HG02981 (cell line): Measurements from ENCODE around the gene PYHIN1.
A peak's percentile ranks its signal among the peaks of the same experiment; 100 is the strongest.

Experiments
- ATAC-seq: cut with Tn5 transposase; IDR thresholded peaks from one replicate; pipeline ENCODE4 v1.9.1; 2021; ENCODE audit warnings: mild to moderate bottlenecking, moderate library complexity; ENCODE audit not compliant: unreplicated experiment

PYHIN1 gene

DNA sequence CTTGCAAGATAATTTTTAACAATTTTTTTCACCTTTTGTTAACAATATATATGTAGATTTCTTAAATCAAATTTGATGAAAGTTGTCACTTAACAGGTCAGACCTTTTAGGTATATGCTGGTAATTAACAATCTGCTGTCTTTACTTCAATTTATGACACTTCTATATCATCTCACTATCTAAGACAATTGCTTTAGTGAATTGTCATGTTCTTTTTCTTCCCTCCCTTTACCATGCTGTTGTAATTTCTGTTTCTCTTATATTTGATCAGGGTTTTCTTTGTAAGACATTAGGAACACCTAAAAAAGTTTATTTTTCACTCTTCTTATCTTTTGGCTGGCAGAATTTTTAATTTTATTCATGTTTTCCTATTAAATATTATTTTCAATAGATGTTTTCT lies 80.4 kb downstream of the PYHIN1 start:
- no peak for ATAC-seq

DNA sequence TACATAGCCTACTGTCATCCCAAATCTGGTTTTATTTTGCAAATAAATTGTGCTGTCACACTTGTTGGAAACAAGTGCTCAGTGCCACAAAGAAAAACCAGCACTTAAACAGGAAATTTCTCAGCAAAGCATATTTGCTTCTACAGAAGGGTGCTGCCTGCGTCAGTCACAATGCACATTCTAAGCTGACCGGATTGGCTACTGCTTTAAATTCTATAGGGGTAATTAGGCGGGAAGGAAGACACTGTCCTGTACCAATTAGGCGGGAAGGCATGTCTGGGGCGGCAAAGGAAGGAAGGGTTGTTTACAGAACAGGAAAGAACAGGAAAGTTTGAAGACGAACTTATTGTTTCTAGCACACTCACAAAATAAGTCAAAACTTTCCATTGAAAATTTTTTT lies 81.1 kb downstream of the PYHIN1 start:
- peak; percentile 31 for ATAC-seq

DNA sequence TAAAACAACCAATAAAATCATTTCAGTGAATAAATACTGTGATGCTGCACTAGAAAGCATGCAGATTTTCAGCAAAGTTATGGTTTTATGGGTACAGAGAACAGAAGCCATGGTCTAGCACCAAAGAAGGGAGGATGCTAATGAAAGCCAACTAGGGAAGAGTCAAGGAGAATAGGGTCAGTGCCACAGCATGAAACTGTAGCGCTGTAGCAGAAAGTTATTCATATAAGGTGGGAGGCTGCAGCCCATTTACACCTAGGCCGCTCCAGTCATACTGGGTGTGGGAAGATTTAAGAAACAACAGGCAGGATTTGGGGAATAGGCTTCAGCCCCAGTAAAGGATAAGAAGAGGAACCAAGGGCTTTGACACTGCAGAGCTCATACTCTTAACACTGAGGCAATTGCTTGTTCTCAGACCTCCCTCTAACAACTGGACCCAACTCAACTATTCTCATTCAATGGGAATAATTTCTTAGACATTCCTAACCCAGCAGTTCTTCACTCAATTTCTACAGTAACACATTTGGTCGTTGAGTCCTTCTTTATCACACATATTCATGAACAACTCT lies 82.7 kb downstream of the PYHIN1 start:
- no peak for ATAC-seq

DNA sequence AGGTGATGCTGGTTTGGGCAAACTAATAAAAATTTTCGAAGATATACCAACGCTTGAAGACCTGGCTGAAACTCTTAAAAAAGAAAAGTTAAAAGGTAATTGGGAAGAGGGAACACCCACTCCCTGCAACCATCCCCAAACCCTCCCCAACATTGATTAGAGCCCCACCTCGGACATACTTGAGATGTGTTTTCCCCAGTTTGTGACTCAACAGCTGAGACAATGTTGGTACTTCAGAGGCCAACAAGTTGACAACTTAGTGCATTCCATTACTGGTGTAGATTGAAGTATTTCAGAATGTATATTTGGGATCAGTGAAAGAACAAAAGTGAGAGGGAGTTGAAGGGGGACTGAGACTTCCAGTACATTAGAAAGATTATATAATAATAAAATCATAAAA lies 83.5 kb downstream of the PYHIN1 start:
- no peak for ATAC-seq

DNA sequence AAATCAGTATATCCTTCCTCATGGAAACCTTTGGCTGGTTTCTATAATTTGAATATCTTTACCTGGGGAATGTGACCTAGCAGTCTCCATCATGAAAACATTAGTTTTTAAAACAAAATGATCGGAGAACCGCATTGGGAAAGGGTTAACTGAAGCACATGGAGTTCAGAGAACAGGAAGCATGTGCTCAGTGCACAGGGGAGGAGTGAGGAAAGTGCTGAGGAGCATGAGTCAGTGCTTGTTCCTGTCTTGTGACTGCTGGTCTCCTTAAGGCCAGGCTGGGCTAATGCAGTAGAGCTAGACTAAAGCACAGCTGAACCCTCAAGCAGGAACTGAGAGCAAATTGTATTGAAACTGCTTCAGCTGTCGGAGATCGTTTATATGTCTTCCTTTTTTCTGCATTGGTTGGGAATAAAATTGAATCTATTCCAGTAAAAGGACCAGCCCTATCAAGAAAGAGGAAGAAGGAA lies 84.1 kb downstream of the PYHIN1 start:
- peak; percentile 96 for ATAC-seq

- ATAC-seq, result no peak
These were observed 92.4 kb downstream of the PYHIN1 start for GRCh38 chr1:159023723-159024122.

- no peak for ATAC-seq
These were observed 93.7 kb downstream of the PYHIN1 start for GRCh38 chr1:159025043-159025442.
